Measurements from ENCODE around the gene KRI1.
A peak's percentile ranks its signal among the peaks of the same experiment; 100 is the strongest.
"Not testable (repeated sequence)": the region's sequence is repeated elsewhere in the genome, so short reads cannot be mapped to it uniquely, and the experiment has no call there.

KRI1 gene

GRCh38 chr19:10582091-10582490 is 16.3 kb upstream of the KRI1 start:
- Histone ChIP-seq H3K27me3 (replicated peaks) (peaks cover 6% of the 10 kb centered on the region), H3K36me3 (replicated peaks) (no peaks in the 10 kb centered on the region), H3K27ac (no peak overlapping the region), H3K4me3 (ENCODE audit: low read depth, low read length) (no peak overlapping the region)
- no peak for DNase-seq
- in situ Hi-C loops (cut with HindIII; ENCODE audit: low pct_ligation_motif_present, low sequenced_read_pairs) = no loop called here
- no peak for TF ChIP-seq CTCF (IDR thresholded peaks at IDR 0.05; ENCODE audit: low read depth, low read length, missing control alignments)

- no peak overlapping the region for H3K4me3 ChIP-seq (ENCODE audit: low read depth, low read length)
- in situ Hi-C loops (cut with HindIII; ENCODE audit: low pct_ligation_motif_present, low sequenced_read_pairs) = no loop called here
Measured at GRCh38 chr19:10580979-10581631, 15.3 kb upstream of the KRI1 start.

GRCh38 chr19:10577951-10578350 is 12.1 kb upstream of the KRI1 start:
- H3K36me3 ChIP-seq (replicated peaks) = no peaks in the 10 kb centered on the region
- no peak for DNase-seq
- no peaks in the 10 kb centered on the region for H3K27me3 ChIP-seq (replicated peaks)
- no peak for TF ChIP-seq CTCF (IDR thresholded peaks at IDR 0.05; ENCODE audit: low read depth, low read length, missing control alignments)
- in situ Hi-C loops (cut with HindIII; ENCODE audit: low pct_ligation_motif_present, low sequenced_read_pairs) = no loop called here
- no peak overlapping the region for H3K27ac ChIP-seq
- no peak overlapping the region for H3K4me3 ChIP-seq (ENCODE audit: low read depth, low read length)

More at GRCh38 chr19:10580979-10581631, 15.3 kb upstream of the KRI1 start:
- peak; percentile 100 for TF ChIP-seq CTCF (IDR thresholded peaks at IDR 0.05; ENCODE audit: low read depth, low read length, missing control alignments)
- no peaks in the 10 kb centered on the region for H3K27me3 ChIP-seq (replicated peaks)
- no peaks in the 10 kb centered on the region for H3K36me3 ChIP-seq (replicated peaks)
- peak; percentile 86 for DNase-seq
- no peak overlapping the region for H3K27ac ChIP-seq

- Histone ChIP-seq H3K36me3 (replicated peaks) (no peaks in the 10 kb centered on the region), H3K27me3 (replicated peaks) (no peaks in the 10 kb centered on the region), H3K27ac (no peak overlapping the region), H3K4me3 (ENCODE audit: low read depth, low read length) (no peak overlapping the region)
- in situ Hi-C loops (cut with HindIII; ENCODE audit: low pct_ligation_motif_present, low sequenced_read_pairs) = no loop called here
- no peak for DNase-seq
- TF ChIP-seq CTCF (IDR thresholded peaks at IDR 0.05; ENCODE audit: low read depth, low read length, missing control alignments) = no peak
Measured at GRCh38 chr19:10575011-10575716, 9.4 kb upstream of the KRI1 start.

- no peak for TF ChIP-seq CTCF (IDR thresholded peaks at IDR 0.05; ENCODE audit: low read depth, low read length, missing control alignments)
- no peak overlapping the region for H3K4me3 ChIP-seq (ENCODE audit: low read depth, low read length)
- in situ Hi-C loops (cut with HindIII; ENCODE audit: low pct_ligation_motif_present, low sequenced_read_pairs) = no loop called here
- DNase-seq = no peak
- H3K36me3 ChIP-seq (replicated peaks) = no peaks in the 10 kb centered on the region
- no peaks in the 10 kb centered on the region for H3K27me3 ChIP-seq (replicated peaks)
- H3K27ac ChIP-seq = no peak overlapping the region
Measured at GRCh38 chr19:10574462-10574861, 8.7 kb upstream of the KRI1 start.

GRCh38 chr19:10573793-10574192 is 8.0 kb upstream of the KRI1 start:
- not testable (repeated sequence) for H3K36me3 ChIP-seq (replicated peaks); H3K4me3 ChIP-seq (ENCODE audit: low read depth, low read length)

More at GRCh38 chr19:10573793-10574192, 8.0 kb upstream of the KRI1 start:
- DNase-seq; in situ Hi-C loops (cut with HindIII; ENCODE audit: low pct_ligation_motif_present, low sequenced_read_pairs); H3K27ac ChIP-seq; H3K27me3 ChIP-seq (replicated peaks): not testable (repeated sequence)

Measured in brain microvascular endothelial cell (primary cell).